ENCODE data around the gene SLC25A28.

Gene SLC25A28

DNA sequence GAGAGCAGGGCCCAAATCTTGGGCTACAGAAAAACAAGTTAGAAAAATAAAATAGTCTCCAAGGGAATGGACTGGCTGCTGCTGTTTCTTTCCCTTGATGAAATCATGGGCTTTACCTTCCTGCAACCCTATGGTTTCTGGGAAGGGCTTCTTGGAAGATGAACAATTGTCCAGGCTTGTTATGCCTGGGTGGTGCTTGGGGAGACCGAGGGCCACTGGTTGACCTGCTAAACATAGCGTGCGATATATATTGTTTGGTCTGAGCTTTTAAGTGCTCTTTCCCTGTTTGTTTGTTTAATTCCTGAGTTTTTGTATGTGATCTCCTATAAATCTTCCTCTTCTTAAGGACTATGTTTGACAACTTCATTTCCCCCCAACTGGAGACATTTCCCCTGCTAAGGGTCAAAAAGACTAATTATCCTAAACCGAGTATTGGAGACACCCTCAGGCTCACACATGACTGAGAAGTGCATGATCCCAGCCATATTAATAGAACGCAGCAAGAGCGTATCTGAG is 37.9 kb downstream of the SLC25A28 start:
- no peak for DNase-seq

DNA sequence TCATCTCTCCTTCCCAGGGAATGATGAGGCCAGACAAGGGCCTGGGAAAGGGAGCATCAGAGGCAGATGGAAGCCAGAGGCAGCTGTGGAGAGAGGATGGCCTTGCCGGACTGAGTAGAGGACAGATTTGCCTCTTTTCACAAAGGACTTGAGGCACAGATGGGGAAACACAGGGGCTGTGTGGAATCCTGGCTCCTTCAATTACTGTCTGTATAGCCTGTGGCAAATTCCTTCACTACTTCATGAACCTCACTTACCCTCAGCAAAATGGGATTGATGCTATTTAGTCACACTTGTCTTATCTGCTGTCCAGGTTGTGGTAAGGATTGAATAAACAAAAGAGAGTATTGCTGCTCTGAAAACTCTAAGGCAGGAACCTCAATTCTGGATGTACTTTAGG is 40.3 kb downstream of the SLC25A28 start:
- DNase-seq: no peak

DNA sequence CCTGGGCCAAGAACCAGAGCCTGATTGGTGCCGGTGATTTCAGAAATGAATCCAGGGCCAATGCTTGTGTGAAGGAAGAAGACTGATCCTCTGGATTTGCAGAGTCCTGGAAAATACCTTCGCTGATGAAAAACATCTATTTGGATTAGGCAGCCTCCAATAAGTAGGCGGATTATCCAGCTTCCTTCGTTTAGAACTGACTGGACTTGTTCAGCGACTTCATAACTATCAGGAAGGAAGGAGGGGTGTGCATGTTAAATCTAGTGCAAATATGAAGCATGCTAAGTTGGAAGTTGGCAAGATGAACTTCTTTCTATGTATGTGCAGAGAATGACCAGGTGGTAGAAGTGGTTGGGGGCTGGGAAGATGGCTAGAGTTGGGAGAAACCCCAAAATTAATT is 46.4 kb downstream of the SLC25A28 start:
- no peak for DNase-seq

DNA sequence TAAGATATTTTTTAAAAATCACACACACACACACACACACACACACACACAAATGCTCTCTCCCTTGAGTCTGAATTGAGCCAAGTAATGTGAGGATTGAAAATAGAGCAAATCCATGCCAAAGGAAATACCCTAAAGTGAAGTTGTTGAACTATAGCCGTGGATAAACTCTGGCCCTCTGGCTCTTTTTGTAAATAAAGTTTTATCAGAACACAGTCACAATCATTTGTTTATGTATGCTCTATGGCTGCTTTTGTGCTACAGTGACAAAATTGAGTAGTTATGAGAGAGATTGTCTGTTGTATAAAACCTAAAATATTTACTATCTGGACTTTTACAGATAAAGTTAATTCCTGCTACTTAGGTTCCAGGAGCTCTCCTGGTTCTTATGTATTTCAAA is 48.4 kb downstream of the SLC25A28 start:
- DNase-seq: no peak

DNA sequence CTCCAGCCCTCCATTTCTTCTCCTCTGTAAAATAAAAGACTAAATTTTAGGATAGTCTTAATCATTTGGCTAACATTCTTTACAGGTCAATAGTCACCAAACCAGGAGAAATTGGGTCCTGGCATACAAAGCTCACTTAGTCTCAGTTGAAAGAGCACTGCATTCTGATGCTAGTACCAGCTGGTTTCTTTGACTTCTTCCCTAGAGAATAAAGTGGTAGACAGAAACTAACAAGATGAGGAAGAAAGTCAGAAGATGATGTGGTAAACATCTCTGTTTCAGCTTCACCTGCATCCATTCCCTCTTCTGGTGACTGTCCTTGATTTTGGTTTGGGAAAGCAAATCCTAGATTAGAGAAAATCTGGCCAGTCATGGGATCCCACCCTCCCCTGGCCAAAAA is 50.3 kb downstream of the SLC25A28 start:
- DNase-seq: no peak

DNA sequence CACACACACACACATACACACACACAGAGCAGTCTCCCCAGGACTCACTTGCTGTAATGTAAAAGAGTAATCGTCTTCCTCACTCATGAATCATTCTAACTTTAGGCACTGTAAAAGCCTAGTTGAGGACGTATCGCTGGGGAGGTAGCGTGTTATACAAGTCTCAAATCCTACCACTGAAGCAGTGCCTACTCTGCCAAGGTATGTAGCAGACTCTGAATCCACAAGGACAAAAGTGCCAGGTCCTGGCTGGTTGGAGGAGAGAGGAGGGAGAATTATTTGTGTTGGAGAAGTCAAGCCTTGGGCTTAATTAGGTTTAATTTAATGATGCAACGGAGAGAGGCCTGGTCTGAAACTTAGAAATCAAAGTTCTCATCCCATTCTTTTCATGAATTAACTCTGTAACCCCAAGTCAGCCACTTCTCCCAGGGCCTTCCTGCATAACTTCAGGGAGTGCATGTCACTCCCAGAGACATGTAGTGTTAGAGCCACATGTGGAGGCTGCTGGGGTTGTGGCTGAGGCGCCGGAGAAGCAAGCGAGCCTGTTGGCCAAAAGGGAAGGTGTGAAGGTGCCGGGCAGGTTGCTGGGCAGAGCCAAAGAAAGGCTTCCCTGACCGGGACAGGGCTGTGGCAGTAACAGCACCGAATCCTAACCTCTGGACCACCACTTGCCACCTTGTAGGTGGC is 50.8 kb downstream of the SLC25A28 start:
- DNase-seq: no peak

DNA sequence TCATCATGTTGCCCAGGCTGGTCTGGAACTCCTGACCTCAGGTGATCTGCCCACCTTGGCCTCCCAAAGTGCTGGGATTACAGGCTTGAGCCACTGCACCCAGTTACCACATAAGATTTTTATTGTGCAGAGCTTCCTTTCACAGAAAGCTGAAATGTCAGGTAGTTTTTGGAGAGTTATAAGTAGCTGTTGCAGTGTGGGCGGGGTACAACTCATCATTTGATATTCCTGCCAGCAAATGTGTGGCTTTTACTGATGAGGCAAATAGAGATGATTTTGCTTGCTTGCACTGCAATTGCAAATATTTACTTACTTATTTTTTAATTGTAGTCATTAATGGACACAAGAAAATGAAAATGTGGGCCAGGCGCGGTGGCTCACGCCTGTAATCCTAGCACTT is 55.1 kb downstream of the SLC25A28 start:
- DNase-seq: no peak

- DNase-seq: no peak
Measured at GRCh38 chr10:99564361-99564760, 55.9 kb downstream of the SLC25A28 start.

DNA sequence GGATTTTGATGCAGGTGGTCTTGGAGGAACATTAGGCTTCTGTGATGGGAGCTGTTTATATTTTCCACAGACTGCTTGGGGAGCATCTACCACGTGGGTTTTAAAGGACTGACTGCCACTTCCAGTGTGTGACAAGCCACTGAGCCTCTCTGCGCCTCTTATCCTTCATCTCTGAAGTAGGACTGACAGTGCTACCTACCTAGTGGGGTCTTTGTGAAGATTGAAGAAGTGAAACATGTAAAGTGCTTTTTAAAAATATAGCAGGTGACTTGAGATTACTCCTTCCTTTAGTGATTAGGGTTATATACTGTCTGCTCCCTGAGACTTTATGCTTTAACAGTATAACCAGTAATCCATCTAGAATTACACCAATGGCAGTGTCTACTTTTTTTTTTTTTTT is 57.6 kb downstream of the SLC25A28 start:
- no peak for DNase-seq
